Measurements from ENCODE around the gene ITGA1.

ITGA1 gene

DNA sequence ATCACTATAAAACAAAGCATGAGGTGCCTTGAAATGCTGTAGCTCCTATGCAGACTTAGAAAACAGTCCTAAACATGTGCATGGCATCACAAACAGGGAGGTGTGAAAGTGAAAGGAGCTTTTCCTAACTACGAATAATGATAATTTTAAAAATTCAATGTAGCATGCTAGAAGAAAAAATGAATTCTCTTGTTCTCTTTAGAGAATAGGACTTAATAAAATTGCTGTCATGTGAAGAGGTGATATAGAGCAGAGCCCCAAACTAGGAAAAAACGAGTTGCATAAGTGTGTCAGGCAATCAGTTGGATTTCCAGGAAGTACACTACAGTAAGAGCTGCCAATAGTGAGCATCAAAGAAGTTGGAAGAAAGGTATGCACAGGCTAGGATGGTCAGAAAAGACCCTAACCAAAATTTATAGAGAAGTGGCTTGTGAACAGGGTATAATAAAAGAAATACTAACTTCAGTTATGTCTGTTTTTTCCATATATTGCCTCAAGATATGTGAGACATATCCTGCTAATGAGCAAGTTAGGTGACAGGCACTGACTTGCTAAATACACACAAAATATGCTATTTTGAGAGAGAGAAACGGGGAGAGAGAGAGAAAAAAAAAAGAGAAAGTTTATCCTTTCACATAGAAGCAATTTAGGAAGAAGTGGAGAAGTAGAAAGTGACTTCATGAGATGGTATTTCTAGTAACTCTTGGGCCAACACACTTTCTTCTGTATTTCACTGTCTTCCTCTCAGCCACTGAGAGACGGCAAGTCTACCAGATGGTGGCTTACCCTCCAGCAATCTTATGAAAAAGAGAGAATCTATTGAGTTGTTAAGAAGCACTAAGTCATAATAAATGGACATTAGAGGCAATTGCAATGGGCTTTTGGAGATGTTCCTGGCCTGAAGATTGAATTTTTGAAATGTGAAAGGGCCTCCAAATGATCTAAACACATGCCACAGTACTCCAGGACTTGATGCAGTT lies 219.5 kb downstream of the ITGA1 start:
- TF ChIP-seq, protein P1, sequence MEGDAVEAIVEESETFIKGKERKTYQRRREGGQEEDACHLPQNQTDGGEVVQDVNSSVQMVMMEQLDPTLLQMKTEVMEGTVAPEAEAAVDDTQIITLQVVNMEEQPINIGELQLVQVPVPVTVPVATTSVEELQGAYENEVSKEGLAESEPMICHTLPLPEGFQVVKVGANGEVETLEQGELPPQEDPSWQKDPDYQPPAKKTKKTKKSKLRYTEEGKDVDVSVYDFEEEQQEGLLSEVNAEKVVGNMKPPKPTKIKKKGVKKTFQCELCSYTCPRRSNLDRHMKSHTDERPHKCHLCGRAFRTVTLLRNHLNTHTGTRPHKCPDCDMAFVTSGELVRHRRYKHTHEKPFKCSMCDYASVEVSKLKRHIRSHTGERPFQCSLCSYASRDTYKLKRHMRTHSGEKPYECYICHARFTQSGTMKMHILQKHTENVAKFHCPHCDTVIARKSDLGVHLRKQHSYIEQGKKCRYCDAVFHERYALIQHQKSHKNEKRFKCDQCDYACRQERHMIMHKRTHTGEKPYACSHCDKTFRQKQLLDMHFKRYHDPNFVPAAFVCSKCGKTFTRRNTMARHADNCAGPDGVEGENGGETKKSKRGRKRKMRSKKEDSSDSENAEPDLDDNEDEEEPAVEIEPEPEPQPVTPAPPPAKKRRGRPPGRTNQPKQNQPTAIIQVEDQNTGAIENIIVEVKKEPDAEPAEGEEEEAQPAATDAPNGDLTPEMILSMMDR (conservative IDR thresholded peaks at IDR 0.05) = no peak
- H3K27ac ChIP-seq = no peak overlapping the region

DNA sequence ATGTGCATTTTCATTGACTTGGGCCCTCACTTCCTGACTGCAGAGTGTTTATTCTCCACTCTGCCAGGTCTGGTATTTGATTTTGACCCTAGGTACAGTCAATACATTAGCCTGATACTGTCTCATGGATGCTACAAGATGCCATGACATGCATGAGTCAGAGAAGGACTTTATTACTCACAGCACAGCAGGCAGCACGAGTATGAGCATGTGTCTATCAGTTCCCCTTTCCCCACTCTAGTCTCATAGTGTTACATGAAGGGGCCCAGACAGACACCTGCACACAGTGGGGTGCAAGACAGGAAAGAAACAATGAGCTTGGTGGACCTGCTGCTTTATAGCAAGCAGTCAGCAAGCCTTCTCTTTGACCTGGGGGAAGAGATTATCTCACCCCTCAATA lies 221.0 kb downstream of the ITGA1 start:
- H3K27ac ChIP-seq = no peak overlapping the region
- TF ChIP-seq, protein P1 (conservative IDR thresholded peaks at IDR 0.05) = no peak
